Stimulated activated CD4-positive, alpha-beta T cell treated with anti-CD3 and anti-CD28 coated beads, Interleukin-15, amount 100 ng/mL, for 1 hour (primary cell): ENCODE data around the gene ASAP2.
"Not testable (repeated sequence)": the region's sequence is repeated elsewhere in the genome, so short reads cannot be mapped to it uniquely, and the experiment has no call there.

Experiments used
- DNase-seq, 2 donors: peaks; one replicate each; pipeline ENCODE4 v3.0.0-alpha.2; 2020; ENCODE audit warnings: low read depth in 1 of 2, low spot score in 1 of 2

ASAP2 gene

GRCh38 chr2:9211496-9211895 is 4.9 kb downstream of the ASAP2 start:
- DNase-seq: no peak

- no peak for DNase-seq
These were observed 5.5 kb downstream of the ASAP2 start for GRCh38 chr2:9212010-9212635.

- DNase-seq: no peak
These were observed 6.2 kb downstream of the ASAP2 start for GRCh38 chr2:9212661-9213411.

- no peak for DNase-seq
These were observed 7.0 kb downstream of the ASAP2 start for GRCh38 chr2:9213477-9214051.

GRCh38 chr2:9214873-9215272 is 8.3 kb downstream of the ASAP2 start:
- no peak for DNase-seq

- DNase-seq: no peak
These were observed 9.1 kb downstream of the ASAP2 start for GRCh38 chr2:9215680-9216079.

GRCh38 chr2:9216143-9216542 is 9.5 kb downstream of the ASAP2 start:
- not testable (repeated sequence) for DNase-seq

GRCh38 chr2:9217838-9218770 is 11.5 kb downstream of the ASAP2 start:
- no peak for DNase-seq

GRCh38 chr2:9219027-9219445 is 12.4 kb downstream of the ASAP2 start:
- DNase-seq: no peak

GRCh38 chr2:9220201-9220600 is 13.6 kb downstream of the ASAP2 start:
- DNase-seq: no peak

GRCh38 chr2:9221223-9221622 is 14.6 kb downstream of the ASAP2 start:
- no peak for DNase-seq

- DNase-seq: no peak
These were observed 15.8 kb downstream of the ASAP2 start for GRCh38 chr2:9222239-9222892.

- no peak for DNase-seq
These were observed 16.3 kb downstream of the ASAP2 start for GRCh38 chr2:9222893-9223287.

GRCh38 chr2:9225806-9226205 is 19.2 kb downstream of the ASAP2 start:
- DNase-seq: no peak

GRCh38 chr2:9226458-9227380 is 20.1 kb downstream of the ASAP2 start:
- no peak for DNase-seq

- no peak for DNase-seq
These were observed 21.6 kb downstream of the ASAP2 start for GRCh38 chr2:9228088-9228751.

GRCh38 chr2:9228781-9229469 is 22.3 kb downstream of the ASAP2 start:
- DNase-seq: no peak

- no peak for DNase-seq
These were observed 22.8 kb downstream of the ASAP2 start for GRCh38 chr2:9229470-9229820.
